Endothelial cell of umbilical vein (primary cell): ENCODE results near the gene ALDH7A1. TPM values are rescaled to one million over a fixed set of nuclear protein-coding genes. Genes with fewer than 3 reads are reported as not detected.

Experiments used
- BruUV-seq: library from RNA; stranded (reverse); fragments of 400-500 nt; replicated peaks from 2 replicates; lab custom pipeline; 2021; lab: Mats Ljungman, UMichigan
- CTCF ChIA-PET: fragments of 300-600, 350-600 bp; sonication (Branson Sonifier 250); formaldehyde crosslinking; loops from one replicate; lab custom pipeline; 2021; ENCODE audit warnings: antibody characterized with exemption, inconsistent platforms; lab: Charles Lee
- POLR2A ChIA-PET: fragments of 300-600, 350-600 bp; sonication (Branson Sonifier 250); formaldehyde crosslinking; loops from one replicate; lab custom pipeline; 2021; ENCODE audit warnings: antibody characterized with exemption, inconsistent platforms; lab: Charles Lee
- DNase-seq: peaks from one replicate; pipeline ENCODE4 v3.0.0-alpha.2; 2011; ENCODE audit warnings: low read depth, low spot score
- FAIRE-seq: peaks from 2 replicates; lab custom pipeline; 2011; peaks lifted over from hg19 to GRCh38; lab: Jason Lieb, UNC
- H2AFZ ChIP-seq: 2 replicates; pipeline ENCODE4 v1.6.0; 2012; ENCODE audit warnings: low read depth, low read length, control low read depth, inconsistent platforms
- H3K27ac ChIP-seq: 2 replicates; pipeline ENCODE4 v1.5.1; 2011; ENCODE audit warnings: low read depth, mild to moderate bottlenecking, control low read depth, low read length, moderate library complexity; ENCODE audit not compliant: insufficient read depth
- H3K27me3 ChIP-seq, 2 experiments: 2 replicates each; pipeline versions ENCODE4 v1.6.0 to v1.6.1; 2011; ENCODE audit warnings: low read length in 2 of 2, mixed read lengths in 1 of 2; ENCODE audit not compliant: control insufficient read depth in 2 of 2, insufficient read depth in 2 of 2
- H3K36me3 ChIP-seq, 2 experiments: 2 replicates in 1 of 2; 3 replicates in 1 of 2; pipeline ENCODE4 v1.5.1; 2011; ENCODE audit warnings: low read length in 2 of 2, mild to moderate bottlenecking in 1 of 2, moderate library complexity in 1 of 2; ENCODE audit not compliant: control insufficient read depth in 2 of 2, insufficient read depth in 2 of 2; ENCODE audit errors: extremely low read depth in 1 of 2
- H3K4me1 ChIP-seq: 3 replicates; pipeline ENCODE4 v1.5.1; 2011; ENCODE audit warnings: mild to moderate bottlenecking, low read length; ENCODE audit not compliant: control insufficient read depth, insufficient read depth; ENCODE audit errors: extremely low read depth
- H3K4me2 ChIP-seq: 2 replicates; pipeline ENCODE4 v1.6.1; 2011; ENCODE audit warnings: low read length, control low read depth, mixed read lengths; ENCODE audit not compliant: insufficient read depth
- H3K4me3 ChIP-seq, 3 experiments: fragments of 200-600 bp in 1 of 3; sonication (generic), shearing (Covaris generic) in 1 of 3; replicated peaks in 1 of 3; 2 replicates each; pipeline ENCODE4 v1.5.1; 2011 to 2016; ENCODE audit warnings: control low read depth in 3 of 3, low read length in 3 of 3, mild to moderate bottlenecking in 2 of 3, inconsistent platforms in 1 of 3, low read depth in 1 of 3, moderate library complexity in 1 of 3; ENCODE audit not compliant: insufficient read depth in 1 of 3
- H3K79me2 ChIP-seq: 2 replicates; pipeline ENCODE4 v1.6.0; 2012; ENCODE audit warnings: low read length, inconsistent platforms; ENCODE audit not compliant: control insufficient read depth, insufficient read depth
- H3K9ac ChIP-seq: replicated peaks from 2 replicates; pipeline ENCODE3; 2011; ENCODE audit warnings: low read length, control low read depth; ENCODE audit not compliant: insufficient read depth; ENCODE audit errors: extremely low read depth
- H3K9me1 ChIP-seq: replicated peaks from 3 replicates; pipeline ENCODE4 v1.6.0; 2011; ENCODE audit warnings: mild to moderate bottlenecking, low read length; ENCODE audit not compliant: control insufficient read depth, insufficient read depth; ENCODE audit errors: extremely low read depth
- H3K9me3 ChIP-seq: replicated peaks from 2 replicates; pipeline ENCODE4 v1.5.1; 2012; ENCODE audit warnings: low read length, inconsistent platforms; ENCODE audit not compliant: control insufficient read depth, insufficient read depth
- H4K20me1 ChIP-seq: replicated peaks from 2 replicates; pipeline ENCODE3; 2011; ENCODE audit warnings: mild to moderate bottlenecking, low read length; ENCODE audit not compliant: control insufficient read depth, insufficient read depth; ENCODE audit errors: extremely low read depth
- CTCF ChIP-seq, 2 donors: IDR thresholded peaks; 1 replicate in 1 of 2; 2 replicates in 1 of 2; pipeline ENCODE4 v1.5.1; 2011; ENCODE audit warnings: low read length in 2 of 2, mild to moderate bottlenecking in 2 of 2, moderate library complexity in 2 of 2, control low read depth in 1 of 2, inconsistent platforms in 1 of 2, low read depth in 1 of 2; ENCODE audit not compliant: insufficient read depth in 1 of 2; ENCODE audit errors: extremely low read depth in 1 of 2
- EZH2 ChIP-seq: IDR thresholded peaks from 2 replicates; pipeline ENCODE4 v1.6.1; 2012; ENCODE audit warnings: borderline replicate concordance, low read depth, mild to moderate bottlenecking, moderate library complexity, low read length, inconsistent platforms; ENCODE audit not compliant: severe bottlenecking
- FOS ChIP-seq: IDR thresholded peaks from 2 replicates; pipeline ENCODE4 v1.6.1; 2011; ENCODE audit warnings: mild to moderate bottlenecking, low read length, moderate library complexity, borderline replicate concordance; ENCODE audit not compliant: insufficient read depth
- GATA2 ChIP-seq: IDR thresholded peaks from 2 replicates; pipeline ENCODE4 v1.7.0; 2011; ENCODE audit warnings: low read depth, mild to moderate bottlenecking, moderate library complexity, mixed read lengths, low read length; ENCODE audit not compliant: insufficient read length, insufficient read depth
- JUN ChIP-seq: IDR thresholded peaks from 2 replicates; pipeline ENCODE4 v1.6.1; 2011; ENCODE audit warnings: borderline replicate concordance, low read depth; ENCODE audit not compliant: insufficient read length, insufficient read depth
- MAX ChIP-seq: IDR thresholded peaks from 2 replicates; pipeline ENCODE4 v1.6.1; 2011; ENCODE audit not compliant: insufficient read depth, insufficient read length
- MYC ChIP-seq: IDR thresholded peaks from one replicate; pipeline ENCODE4 v1.6.1; 2011; ENCODE audit warnings: mild to moderate bottlenecking, low read depth, low read length
- POLR2A ChIP-seq: IDR thresholded peaks from 2 replicates; pipeline ENCODE4 v1.6.1; 2012; ENCODE audit warnings: low read depth, mild to moderate bottlenecking, control low read depth, low read length
- POLR2AphosphoS5 ChIP-seq: IDR thresholded peaks from 2 replicates; pipeline ENCODE4 v1.6.1; 2012; ENCODE audit warnings: low read depth, mild to moderate bottlenecking, control low read depth, low read length, moderate library complexity; ENCODE audit not compliant: insufficient read depth
- dilution Hi-C: fragments of 300-500 bp; cut with MboI; formaldehyde crosslinking; loops from one replicate; pipeline ENCODE4 v1.15.0; 2019; ENCODE audit warnings: low sequenced_read_pairs; ENCODE audit not compliant: extremely low pct_ligation_motif_present
- intact Hi-C: fragments of 100-400 bp; cut with micrococcal nuclease; formaldehyde crosslinking; loops from one replicate; pipeline ENCODE4 v1.10.0; 2022
- polyA plus RNA-seq, 4 experiments: library from polyadenylated mRNA; depleted of rRNA in 3 of 4; stranded (reverse) in 3 of 4; unstranded in 1 of 4; fragments of >200 nt; gene quantifications; 2 replicates each; pipeline versions ENCODE4 v1.2.1 to v1.2.3, GENCODE V29; 2011 to 2012; ENCODE audit warnings: missing spikeins in 1 of 4
- total RNA-seq: library from RNA; stranded (reverse); gene quantifications from 2 replicates; pipeline ENCODE4 v1.2.3, GENCODE V29; 2021

ALDH7A1 gene
- total and polyA plus RNA-seq, 2 donors (not counting 3 experiments of a cell fraction or from before 2014, with no cell fraction given) = 43.6 to 103 TPM

GRCh38 chr5:126486332-126486731 is 108.7 kb downstream of the ALDH7A1 start:
- Histone ChIP-seq H3K4me2 (no peak overlapping the region), H3K27me3 (no peaks in the 10 kb centered on the region), H3K27ac (no peak overlapping the region), H3K4me1 (no peaks in the 10 kb centered on the region), H3K36me3 (no peaks in the 10 kb centered on the region), H3K9me3 (no peaks in the 10 kb centered on the region), H3K79me2 (no peaks in the 10 kb centered on the region), H4K20me1 (no peaks in the 10 kb centered on the region), H3K4me3 (no peak overlapping the region), H3K9ac (no peak overlapping the region), H2AFZ (no peak overlapping the region), H3K9me1 (no peaks in the 10 kb centered on the region)
- CTCF ChIA-PET = interaction anchor here (1.2 kb wide), 1 partner anchor 12 kb away, joined by 3 read pairs; no protein-coding TSS in a partner anchor
- POLR2A ChIA-PET = no interaction called here
- intact Hi-C loops (no loop called here), dilution Hi-C loops (no loop called here)
- DNase-seq (no peak), FAIRE-seq (no peak)
- TF ChIP-seq POLR2A (no peak), EZH2 (no peak), MAX (no peak), GATA2 (no peak), POLR2AphosphoS5 (no peak), JUN (no peak), FOS (no peak), CTCF (IDR thresholded peaks at IDR 0.05; ENCODE audit: extremely low read depth in 1 of 2, insufficient read depth in 1 of 2, low read depth in 1 of 2, low read length in 2 of 2) (no peak), MYC (no peak)
- BruUV-seq = no TSS peak
